SU-DHL-6 (cell line): ENCODE measurements around the gene TRIM24.

ENCODE experiments used
- CTCF ChIP-seq: fragments of 200-600 bp; sonication (generic); IDR thresholded peaks from one replicate; pipeline ENCODE4 v1.5.1; 2017; ENCODE audit warnings: antibody characterized with exemption, mild to moderate bottlenecking, low read length, moderate library complexity; ENCODE audit not compliant: insufficient read depth, poor library complexity, severe bottlenecking
- EZH2phosphoT487 ChIP-seq: fragments of 200-600 bp; sonication (generic), shearing (Covaris generic); conservative IDR thresholded peaks from 2 replicates; pipeline ENCODE4 v1.6.1; 2018; ENCODE audit warnings: mild to moderate bottlenecking, antibody characterized with exemption, low read length, moderate library complexity, mixed read lengths

GRCh38 chr7:138459413-138460175 lies 465 bp upstream of the TRIM24 start:
- TF ChIP-seq CTCF, result no peak
- no peak for TF ChIP-seq EZH2phosphoT487
